ENCODE measurements around the gene KCNJ16.

DNA sequence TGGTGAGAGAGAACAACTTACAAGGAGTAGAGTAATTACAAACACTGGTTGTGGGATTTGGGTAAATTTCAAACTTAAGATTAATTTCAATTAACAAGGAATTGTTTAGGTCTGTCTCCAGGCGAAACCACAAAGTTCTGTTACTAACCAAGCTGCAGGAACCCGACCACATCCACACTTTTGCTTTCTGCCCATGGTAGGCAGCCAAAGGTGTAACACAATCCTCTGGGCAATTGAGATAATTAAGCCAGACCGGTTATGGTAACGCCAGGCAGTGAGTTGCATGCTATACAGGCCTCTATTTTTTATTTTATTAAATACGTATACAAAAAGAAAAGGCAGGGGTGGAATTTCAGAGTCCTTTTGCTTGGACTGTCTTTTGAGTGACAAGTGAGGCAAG, 106.4 kb downstream of the KCNJ16 start:
- TF ChIP-seq CTCF (IDR thresholded peaks at IDR 0.05; ENCODE audit: low read depth, low read length) (no peak), EZH2phosphoT487 (IDR thresholded peaks at IDR 0.05; ENCODE audit: low read depth) (no peak)

Measured in OCI-LY3 (cell line).